Measurements from ENCODE around the gene UGT2B7.

DNA sequence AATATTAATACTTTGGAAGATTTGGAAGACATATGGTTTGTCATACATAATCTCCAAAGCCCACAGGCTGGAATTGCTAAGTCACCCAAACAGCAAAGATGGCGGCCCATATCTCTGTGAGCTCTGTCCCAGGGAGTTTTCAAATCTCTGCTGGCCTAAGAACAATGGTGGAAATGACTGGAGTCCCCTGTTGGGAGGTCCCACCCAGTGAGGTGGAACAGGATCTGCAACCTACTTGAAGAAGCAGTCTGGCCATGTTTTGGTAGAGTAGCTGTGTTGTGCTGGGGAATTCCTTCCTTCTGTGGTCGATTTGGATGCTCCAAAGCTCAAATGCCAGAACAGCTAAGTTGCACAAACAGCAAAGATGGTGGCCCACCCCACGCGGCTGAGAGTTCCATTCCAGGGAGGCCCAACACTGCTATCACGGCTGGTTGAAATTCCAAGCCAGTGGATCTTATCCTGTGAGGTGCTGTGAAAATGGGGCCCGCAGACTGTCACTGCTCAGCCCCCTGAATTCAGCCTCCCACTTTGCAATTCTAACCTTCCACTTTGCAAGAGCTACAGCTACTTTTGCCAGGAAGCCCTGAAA is 3.2 kb upstream of the UGT2B7 start:
- TF ChIP-seq, protein P1, sequence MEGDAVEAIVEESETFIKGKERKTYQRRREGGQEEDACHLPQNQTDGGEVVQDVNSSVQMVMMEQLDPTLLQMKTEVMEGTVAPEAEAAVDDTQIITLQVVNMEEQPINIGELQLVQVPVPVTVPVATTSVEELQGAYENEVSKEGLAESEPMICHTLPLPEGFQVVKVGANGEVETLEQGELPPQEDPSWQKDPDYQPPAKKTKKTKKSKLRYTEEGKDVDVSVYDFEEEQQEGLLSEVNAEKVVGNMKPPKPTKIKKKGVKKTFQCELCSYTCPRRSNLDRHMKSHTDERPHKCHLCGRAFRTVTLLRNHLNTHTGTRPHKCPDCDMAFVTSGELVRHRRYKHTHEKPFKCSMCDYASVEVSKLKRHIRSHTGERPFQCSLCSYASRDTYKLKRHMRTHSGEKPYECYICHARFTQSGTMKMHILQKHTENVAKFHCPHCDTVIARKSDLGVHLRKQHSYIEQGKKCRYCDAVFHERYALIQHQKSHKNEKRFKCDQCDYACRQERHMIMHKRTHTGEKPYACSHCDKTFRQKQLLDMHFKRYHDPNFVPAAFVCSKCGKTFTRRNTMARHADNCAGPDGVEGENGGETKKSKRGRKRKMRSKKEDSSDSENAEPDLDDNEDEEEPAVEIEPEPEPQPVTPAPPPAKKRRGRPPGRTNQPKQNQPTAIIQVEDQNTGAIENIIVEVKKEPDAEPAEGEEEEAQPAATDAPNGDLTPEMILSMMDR (IDR thresholded peaks at IDR 0.05), result no peak
- TF ChIP-seq POLR2A (IDR thresholded peaks at IDR 0.05) (no peak), POLR2AphosphoS5 (IDR thresholded peaks at IDR 0.05) (no peak)
